ENCODE measurements around the gene DYNC1H1.

GRCh38 chr14:102008891-102009290 is 44.5 kb downstream of the DYNC1H1 start:
- TF ChIP-seq CTCF (conservative IDR thresholded peaks at IDR 0.05; ENCODE audit: low read length) (no peak), EZH2phosphoT487 (IDR thresholded peaks at IDR 0.05; ENCODE audit: borderline replicate concordance, low read depth, low read length) (no peak)

Data from OCI-LY7 (cell line).